GM12875 (cell line): ENCODE data around the gene APOH.

Experiments
- H3K4me3 ChIP-seq: one replicate; pipeline ENCODE4 v1.5.1; 2011; ENCODE audit warnings: low read depth, low read length, control low read depth
- TF ChIP-seq, protein P1 (sequence below): IDR thresholded peaks from 2 replicates; pipeline ENCODE4 v1.5.1; 2011; ENCODE audit warnings: low read depth, mild to moderate bottlenecking, control low read depth, inconsistent platforms, low read length, moderate library complexity, borderline replicate concordance; ENCODE audit not compliant: insufficient read depth

Gene APOH

DNA sequence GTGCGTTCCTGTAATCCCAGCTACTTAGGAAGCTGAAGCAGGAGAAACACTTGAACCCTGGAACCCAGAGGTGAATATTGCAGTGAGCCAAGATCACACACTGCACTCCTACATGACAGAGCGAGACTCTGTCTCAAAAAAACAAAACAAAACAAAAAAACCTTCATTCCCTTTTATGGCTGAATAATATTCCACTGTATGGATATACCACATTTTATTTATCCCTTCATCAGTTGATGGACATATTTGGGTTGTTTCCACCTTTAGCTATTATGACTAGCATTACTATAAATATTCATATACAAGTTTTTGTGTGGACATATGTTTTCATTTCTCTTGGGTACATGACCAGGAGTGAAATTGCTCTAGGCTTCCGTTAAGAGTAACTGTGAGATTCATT lies 42.3 kb upstream of the APOH start:
- no peak overlapping the region for H3K4me3 ChIP-seq
- TF ChIP-seq, protein P1, sequence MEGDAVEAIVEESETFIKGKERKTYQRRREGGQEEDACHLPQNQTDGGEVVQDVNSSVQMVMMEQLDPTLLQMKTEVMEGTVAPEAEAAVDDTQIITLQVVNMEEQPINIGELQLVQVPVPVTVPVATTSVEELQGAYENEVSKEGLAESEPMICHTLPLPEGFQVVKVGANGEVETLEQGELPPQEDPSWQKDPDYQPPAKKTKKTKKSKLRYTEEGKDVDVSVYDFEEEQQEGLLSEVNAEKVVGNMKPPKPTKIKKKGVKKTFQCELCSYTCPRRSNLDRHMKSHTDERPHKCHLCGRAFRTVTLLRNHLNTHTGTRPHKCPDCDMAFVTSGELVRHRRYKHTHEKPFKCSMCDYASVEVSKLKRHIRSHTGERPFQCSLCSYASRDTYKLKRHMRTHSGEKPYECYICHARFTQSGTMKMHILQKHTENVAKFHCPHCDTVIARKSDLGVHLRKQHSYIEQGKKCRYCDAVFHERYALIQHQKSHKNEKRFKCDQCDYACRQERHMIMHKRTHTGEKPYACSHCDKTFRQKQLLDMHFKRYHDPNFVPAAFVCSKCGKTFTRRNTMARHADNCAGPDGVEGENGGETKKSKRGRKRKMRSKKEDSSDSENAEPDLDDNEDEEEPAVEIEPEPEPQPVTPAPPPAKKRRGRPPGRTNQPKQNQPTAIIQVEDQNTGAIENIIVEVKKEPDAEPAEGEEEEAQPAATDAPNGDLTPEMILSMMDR: no peak

DNA sequence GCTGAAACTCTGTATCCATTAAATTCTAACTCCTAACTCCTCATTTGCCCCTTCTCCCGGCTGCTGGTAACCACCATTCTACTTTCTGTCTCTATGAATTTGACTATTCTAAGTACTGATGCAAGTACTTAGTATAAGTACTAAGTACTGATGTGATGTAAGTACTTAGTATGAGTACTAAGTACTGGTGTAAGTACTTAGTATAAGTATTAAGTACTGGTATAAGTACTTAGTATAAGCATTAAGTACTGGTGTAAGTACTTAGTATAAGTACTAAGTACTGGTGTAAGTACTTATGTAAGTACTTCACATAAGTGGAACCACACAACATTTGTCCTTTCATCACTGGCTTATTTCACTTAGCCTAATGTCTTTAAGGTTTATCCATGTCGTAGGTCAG lies 40.9 kb upstream of the APOH start:
- TF ChIP-seq, protein P1: no peak
- H3K4me3 ChIP-seq: no peak overlapping the region

DNA sequence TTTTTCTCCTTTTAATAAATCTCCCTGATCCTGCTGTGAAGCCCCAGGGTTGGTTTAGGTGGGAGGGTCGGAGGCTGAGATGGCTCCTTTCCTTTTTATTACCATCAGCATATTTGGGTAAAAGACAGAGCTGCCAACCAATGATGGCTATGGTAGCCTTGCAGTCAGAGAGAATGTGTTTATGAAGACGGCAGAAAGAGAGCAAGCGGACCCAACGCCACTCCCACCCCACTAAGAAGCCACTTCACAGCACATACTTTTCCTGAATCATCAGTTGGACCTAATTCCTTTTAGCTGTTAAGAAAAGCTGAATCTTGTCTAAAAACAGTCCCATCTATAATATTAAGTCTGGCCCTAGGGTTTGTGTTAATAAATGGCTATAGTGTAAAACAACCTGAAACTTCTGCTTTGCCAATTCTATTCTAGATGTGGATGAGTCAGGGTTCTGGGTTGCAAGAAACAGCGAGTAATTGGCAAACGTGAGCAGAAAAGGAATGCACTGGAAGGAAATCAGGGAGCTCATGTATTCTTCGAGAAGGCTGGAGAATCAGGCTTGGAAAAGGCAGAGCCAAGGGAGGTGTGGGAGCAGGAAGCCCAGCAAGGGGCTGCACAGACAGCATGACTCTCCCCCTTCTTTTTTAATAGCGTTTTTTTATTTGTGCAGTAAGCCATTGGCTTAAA lies 39.2 kb upstream of the APOH start:
- TF ChIP-seq, protein P1: no peak
- H3K4me3 ChIP-seq: no peak overlapping the region

DNA sequence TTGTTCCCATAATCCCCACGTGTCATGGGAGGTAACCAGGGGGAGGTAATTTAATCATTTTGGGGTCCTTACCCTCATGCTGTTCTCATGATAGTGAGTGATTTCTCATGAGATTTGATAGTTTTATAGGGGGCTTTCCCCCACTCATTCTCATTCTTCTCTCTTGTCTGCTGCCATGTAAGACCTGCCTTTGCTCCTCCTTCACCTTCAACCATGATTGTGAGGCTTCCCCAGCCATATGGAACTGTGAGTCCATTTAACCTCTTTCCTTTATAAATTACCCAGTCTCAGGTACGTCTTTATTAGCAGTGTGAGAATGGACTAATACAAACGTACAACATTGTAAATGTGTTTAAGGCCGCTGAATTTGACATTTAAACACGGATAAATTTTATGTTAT lies 35.5 kb upstream of the APOH start:
- TF ChIP-seq, protein P1: no peak
- H3K4me3 ChIP-seq: no peak overlapping the region

DNA sequence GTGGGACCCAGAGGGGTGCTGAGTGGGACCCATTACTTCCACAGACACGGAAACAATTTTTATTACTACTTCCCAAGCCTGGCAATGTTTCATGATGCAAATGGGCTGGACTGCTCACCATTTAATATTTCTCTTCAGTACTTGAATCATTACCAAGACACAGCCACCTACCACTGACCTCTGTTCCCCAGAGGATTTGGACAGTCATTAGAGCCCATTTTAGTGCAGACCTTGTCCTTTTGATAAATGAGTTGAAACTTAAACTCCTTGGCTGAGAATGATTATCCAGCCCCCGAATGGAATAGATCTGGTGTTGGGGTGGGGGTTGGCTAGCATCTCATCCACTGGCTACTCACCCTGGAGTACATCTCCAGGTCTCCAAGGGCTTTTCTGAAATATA lies 33.6 kb upstream of the APOH start:
- H3K4me3 ChIP-seq: no peak overlapping the region
- TF ChIP-seq, protein P1: no peak

DNA sequence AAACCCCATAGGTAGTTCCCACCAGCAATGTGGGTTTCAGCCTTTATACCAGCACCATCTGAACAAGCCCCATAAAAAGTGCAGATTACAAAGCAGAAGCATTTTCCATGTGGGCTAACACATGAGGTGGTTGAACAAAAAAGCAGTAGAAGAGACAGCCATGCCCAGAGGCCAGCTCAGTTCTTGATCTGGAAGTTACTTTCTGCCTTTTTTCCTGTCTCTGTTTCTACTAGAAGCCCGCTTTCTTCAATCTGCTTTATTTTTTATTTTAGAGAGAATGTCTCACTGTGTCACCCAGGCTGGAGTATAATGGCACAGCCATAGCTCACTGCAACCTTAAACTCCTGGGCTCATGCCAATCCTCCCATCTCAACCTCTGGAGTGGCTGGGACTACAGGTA lies 31.5 kb upstream of the APOH start:
- TF ChIP-seq, protein P1: no peak
- H3K4me3 ChIP-seq: no peak overlapping the region

DNA sequence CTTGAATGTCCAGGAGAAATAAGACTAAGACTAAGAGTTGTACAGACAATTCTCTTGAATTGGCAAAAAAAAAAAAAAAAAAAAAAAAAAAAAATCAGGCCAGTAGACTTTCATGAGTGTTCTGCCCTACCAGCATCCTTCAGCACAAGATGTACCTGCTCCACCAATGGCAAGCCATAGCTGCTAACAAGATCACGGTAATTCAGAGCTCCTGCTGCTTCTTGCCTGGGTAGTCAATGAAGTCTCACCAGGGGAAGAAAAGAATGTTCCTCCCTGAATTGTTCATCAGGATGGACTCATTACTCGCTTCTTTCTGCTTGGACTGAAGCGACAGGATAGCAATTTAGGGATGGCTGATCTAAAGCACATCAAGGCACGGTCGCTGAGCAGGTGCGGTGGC lies 31.1 kb upstream of the APOH start:
- no peak overlapping the region for H3K4me3 ChIP-seq
- TF ChIP-seq, protein P1: no peak
